ENCODE measurements around the gene PKHD1.
"Not testable (repeated sequence)": the region's sequence is repeated elsewhere in the genome, so short reads cannot be mapped to it uniquely, and the experiment has no call there.

The PKHD1 gene

DNA sequence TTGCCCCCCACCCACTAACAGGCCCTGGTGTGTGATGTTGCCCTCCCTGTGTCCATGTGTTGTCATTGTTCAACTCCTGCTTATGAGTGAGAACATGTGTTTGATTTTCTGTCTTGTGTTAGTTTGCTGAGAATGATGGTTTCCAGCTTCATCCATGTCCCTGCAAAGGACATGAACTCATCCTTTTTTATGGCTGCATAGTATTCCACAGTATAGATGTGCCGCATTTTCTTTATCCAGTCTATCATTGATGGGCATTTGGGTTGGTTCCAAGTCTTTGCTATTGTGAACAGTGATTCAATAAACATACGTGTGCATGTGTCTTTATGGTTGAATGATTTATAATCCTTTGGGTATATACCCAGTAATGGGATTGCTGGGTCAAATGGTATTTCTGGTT is 169.1 kb downstream of the PKHD1 start:
- not testable (repeated sequence) for DNase-seq

DNA sequence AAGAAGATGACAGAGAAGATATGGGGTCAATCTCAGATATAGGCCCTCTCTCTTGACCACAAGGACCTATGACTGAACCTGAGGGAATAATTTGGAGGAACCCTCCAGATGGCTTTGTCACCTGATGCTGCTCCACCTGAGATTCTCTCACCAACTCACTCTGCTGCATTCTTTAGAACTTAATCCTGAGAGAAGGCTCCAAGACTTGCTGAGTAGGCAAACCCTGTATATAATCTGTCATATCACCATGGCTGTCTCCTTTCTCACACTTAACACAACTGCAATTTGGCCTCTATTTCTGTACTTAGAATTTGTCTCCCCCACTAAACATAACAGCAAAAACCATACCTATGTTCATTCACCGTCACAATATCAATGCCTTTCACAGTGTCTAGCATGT is 172.3 kb downstream of the PKHD1 start:
- DNase-seq, result no peak

DNA sequence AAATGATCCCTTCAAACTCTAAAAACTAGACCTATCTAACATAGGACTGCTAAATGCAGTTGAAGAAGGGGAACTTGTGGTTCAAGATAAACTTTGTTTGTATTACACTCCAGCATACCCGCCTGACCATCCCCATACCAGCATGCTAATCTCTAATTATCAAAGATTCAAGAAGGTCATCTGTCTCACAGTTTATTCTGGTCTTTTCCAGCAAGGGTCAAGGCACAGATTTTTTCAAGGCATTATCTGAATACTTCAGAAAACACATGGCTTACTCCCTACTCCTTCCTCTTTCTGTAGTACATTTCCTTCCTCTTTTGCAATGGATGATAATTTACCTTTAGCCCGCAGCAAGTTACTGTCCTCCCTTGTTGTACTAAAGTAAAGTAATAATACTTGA is 174.1 kb downstream of the PKHD1 start:
- DNase-seq, result no peak

GRCh38 chr6:51910851-51911250 is 176.6 kb downstream of the PKHD1 start:
- no peak for DNase-seq

- DNase-seq, result no peak
Measured at GRCh38 chr6:51908243-51908642, 179.2 kb downstream of the PKHD1 start.

DNA sequence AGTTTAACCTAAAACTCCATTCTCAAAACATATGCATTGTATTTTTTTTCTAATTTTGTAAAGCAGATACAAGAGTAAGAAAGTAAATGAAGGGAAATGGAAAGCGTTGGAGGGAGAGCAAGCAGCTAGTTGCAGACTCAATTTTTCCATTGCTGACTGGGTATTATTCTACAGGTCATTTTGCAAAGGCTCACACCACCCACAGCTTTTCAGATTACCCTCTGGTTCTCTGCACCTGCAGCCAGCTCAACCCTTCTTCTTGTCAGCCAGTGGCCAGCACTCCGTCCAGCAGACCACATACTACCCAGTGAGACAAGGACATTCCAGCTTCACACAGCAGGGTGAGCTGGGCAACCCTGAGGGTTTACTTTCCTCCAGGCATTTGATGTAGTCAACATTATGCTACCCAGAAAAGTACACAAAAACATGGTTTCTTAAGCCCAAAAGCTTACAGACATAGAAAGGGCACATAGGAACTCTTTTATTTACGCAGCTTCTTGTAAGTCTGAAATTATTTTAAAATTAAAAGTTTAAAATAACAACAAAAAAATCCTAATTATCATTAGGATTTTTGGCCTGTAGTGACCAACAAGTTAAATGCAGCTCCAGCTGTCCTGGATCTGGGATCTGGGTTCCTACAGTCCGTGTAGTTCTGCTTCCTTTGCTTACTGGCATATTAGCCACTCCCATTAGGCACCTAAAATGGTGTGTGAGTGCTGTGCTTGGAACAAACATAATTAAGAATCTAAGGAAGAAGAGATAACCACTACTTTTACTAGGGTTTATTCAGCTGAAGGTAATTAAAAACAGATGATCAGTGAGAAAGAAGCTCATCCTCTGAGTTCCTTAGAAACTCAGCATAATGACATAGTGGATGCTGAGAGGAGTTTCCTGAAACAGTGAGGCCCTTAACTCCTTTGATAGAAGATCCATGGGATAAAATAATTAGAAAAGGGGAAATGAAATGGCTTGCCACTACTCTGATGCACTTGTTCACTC is 185.3 kb downstream of the PKHD1 start:
- DNase-seq, result no peak

DNA sequence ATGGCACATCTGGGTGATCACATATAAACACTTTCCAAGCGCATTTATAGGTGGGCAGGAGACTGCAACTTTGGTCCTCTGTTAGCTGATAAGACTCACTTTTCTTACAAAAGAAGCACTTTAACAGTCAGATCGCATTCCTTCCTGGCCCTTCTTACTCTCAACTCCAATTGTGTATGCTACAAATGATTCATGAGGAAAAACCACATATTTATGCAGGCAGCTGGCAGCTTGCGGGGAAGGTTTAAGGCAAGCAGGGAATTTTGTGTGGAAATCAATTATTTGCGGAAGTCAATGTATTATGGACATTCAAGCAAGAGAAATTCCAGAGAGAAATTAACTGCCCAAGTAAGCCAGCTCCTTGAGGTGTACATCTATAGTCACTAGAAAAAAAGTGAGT is 194.0 kb downstream of the PKHD1 start:
- no peak for DNase-seq

DNA sequence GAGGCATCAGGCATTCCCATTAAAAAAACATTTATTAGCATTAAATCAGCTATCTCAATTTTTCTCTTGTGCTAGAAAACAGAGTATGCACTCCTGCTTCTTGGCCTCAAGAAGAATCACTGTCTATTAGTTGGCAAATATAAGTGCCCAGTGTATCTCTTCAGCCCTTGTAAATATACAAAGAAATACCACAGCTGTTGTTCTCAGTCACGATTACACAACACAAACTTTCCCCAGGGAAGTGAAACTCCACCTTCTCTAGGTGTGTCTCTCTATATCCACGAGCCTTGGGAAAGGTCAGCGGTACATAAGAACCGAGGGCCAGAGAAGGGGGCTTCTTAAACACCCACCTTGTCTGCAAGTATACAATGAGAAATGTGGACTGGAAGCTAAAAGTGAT is 194.7 kb downstream of the PKHD1 start:
- no peak for DNase-seq

DNA sequence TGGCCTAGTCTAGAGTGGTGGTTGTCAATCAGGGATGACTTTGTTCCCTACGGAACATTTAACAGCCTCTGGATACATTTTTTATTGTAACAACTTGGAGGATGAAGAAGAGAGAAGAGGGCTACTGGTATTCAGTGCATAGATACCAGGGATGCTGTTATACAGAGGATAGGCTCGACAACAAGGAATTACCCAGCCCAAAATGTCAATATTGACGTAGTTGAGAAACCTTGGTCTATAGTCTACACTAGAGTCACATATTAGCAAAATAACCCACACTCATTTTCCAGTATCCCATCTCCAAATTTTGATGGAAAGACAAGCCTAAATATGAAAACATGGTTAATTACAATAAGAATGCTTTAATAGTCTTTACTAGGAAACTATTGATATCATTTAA is 195.1 kb downstream of the PKHD1 start:
- DNase-seq, result no peak

DNA sequence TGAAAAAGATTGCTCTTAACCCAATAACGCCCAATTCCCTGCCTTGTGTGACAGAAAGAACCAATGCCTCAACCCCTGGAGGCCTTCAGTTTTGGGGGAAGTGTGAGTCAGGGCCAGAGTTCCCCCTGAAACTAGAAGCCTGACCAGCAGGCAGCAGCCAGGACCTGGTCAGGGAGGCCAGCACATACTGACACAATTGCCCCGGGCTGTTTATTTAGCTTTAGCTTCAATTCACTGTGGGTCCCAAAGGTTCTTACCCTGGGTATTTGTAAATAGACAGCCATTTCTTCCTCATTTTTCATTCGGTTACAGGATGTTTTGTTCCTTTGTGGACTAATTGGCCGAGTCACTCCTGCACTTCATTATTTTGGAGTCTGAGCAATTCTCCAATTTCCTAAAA is 195.6 kb downstream of the PKHD1 start:
- no peak for DNase-seq

DNA sequence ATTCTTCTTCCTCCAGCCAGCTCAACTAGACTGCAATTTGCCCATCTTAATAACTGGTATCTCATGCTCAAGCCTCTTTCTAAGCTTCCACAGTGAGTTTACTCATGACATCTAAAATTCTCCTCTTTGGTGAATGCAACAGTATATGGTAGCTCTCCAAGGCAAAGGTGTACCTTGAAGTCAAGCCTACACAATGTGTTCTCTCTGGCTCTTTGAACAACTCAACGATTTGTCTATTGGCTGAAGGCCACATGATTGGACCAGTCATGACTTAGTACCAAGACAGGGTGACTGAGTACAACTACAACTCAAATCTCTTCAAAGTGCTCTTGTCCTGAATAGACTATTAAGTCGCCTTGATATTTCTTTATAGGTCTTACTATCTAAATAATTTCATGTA is 199.6 kb downstream of the PKHD1 start:
- no peak for DNase-seq

- DNase-seq, result no peak
Measured at GRCh38 chr6:51885957-51886356, 201.5 kb downstream of the PKHD1 start.

DNA sequence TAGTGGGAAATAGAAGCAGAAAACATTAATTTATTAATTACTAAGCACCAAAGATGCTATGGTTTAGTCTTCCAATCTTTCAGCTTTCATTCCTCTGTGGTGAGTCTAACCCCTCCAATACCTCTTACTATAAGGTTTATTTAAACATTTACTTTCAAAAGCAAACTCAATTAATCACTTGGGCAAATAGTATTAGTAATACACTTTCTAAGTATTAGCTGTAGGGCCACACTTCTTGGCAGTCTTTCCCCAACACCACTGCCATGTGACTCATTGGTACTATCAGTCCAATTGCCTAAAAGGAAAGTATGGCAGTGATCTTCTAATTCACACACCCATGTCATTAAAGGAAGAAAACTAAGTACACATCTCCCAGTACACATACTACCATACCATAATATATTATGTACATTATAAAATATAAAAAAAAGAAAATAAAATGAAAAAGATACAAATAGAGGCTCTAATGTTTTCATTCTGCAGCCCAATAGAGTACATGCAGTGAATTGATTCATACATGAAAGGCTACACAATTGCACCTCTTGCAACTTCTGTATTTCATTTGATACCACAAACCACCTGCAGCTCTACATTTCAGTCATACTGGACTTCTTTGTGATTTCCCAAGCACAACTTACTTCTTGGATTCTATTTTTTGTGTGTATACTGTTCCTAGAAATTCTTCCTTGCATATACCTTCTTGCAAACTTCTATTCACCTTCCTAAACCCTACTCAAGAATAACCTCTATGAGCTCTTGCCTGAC is 218.6 kb downstream of the PKHD1 start:
- no peak for DNase-seq

DNA sequence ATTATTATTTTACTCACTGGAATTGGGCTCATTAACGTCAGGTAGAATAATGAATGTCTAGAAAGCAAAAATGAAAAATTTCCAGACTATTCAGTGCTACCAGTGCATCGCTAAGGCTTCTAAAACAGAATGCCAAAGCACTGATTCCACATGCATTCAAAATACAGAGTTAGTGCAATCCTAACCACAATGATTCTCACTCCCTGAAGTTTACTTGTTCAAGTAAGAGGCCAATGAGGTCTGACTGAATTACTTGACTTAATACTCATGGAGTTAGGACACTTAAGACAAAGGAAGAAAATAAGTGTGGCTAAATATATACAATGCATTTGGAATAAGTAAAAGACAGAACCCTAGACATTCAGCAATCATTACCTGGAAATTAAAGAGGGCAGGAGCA is 220.5 kb downstream of the PKHD1 start:
- no peak for DNase-seq

GRCh38 chr6:51865996-51866395 is 221.4 kb downstream of the PKHD1 start:
- DNase-seq, result no peak

GRCh38 chr6:51865176-51865575 is 222.2 kb downstream of the PKHD1 start:
- DNase-seq, result no peak

DNA sequence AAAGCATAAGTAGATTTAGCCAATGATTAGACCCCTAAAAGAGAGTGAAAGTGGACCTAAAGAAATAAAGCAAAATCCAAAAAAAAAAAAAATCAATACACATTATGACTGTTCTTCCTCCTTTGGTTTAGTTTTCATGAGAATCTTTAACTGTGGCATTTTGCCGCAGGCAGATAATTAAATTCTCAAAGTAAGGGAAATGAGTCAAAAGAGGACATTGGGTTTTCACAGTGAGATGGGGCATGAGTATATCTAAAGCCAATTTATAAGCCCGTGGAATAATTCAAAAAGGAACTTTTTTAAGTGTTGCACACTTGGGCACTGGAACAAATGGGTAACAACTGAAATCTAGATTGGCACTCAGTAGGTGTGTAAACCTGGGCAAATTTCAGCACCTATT is 230.3 kb downstream of the PKHD1 start:
- no peak for DNase-seq

DNA sequence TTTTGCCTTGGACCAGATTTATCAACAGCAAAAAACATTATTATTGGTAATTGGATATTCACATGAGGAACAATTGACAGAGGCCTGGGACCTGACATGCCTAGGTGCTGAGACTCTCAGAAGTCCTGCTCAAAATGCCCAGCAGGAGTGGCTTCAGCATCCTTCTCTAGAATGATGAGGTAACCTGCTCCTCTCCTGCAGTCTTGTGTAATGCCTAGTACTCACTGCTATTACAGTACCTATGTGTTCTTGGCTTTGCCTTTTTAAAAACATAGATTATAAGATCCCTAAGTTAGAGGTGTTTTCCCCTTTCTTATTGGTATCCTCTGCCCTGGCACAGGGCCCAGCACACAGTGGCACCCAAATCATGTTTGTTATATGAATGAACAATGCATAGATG is 230.9 kb downstream of the PKHD1 start:
- DNase-seq, result no peak

- no peak for DNase-seq
Measured at GRCh38 chr6:51855310-51856082, 231.9 kb downstream of the PKHD1 start.

DNA sequence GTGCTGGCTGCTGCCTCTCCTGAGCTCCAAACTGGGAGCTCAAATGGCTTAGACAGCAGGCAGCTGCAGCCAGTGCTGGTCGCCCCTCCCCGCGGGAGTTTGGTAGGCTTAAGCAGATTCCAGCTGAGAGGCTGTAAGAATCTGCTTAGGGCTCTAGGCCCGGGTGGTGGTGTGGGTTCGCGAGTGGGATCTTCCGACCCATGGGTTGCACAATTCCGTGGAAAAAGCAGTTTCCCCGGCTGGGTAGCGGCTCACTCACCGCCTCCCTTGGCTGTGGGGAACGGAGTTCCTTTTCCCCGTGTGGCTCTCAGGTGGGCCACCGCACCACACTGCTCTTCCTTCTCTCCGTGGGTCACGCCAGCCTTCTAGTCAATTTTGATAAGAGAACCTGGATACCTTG is 232.5 kb downstream of the PKHD1 start:
- DNase-seq, result no peak

- DNase-seq, result no peak
Measured at GRCh38 chr6:51854347-51854746, 233.1 kb downstream of the PKHD1 start.

DNA sequence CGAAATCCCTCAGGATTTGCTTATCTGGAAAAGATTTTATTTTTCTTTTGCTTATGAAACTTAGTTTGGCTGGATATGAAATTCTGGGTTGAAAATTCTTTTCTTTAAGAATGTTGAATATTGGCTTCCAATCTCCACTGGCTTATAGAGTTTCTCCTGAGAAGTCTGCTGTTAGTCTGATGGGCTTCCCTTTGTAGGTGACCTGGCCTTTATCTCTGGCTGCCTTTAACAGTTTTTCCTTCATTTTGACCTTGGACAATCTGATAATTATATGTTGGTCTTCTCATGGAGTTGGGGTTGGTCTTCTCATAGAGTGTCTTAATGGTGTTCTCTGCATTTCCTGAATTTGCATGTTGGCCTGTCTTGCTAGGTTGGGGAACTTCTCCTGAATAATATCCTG is 234.3 kb downstream of the PKHD1 start:
- DNase-seq, result not testable (repeated sequence)

DNA sequence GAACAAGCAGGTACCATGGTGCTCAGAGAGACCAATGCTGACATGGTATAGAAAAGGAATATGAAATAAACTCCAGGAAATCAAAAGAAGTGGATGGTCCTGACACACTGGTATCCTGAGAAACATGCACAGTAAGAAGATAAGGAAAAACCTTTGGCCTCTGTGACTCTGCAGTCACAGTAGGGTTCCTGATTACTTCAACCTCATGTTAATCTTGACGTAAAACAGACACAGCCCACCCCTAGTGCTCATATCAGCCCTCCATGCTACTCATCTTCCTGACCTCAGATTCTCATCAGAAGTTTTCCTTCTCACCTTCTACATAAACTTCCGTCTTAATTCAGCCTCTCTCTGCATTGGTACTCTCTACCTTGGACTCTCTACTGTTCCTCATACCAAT is 240.9 kb downstream of the PKHD1 start:
- no peak for DNase-seq

Measured in NCI-H2081 treated with DMSO at 0.1 percent for 48 hours (cell line).